Fibroblast of peridontal ligament (primary cell): ENCODE measurements around the gene SYT1.
A peak's percentile ranks its signal among the peaks of the same experiment; 100 is the strongest.

Source experiments
- DNase-seq: peaks from one replicate; pipeline ENCODE4 v3.0.0-alpha.2; 2010; ENCODE audit errors: extremely low read depth

SYT1 gene

DNA sequence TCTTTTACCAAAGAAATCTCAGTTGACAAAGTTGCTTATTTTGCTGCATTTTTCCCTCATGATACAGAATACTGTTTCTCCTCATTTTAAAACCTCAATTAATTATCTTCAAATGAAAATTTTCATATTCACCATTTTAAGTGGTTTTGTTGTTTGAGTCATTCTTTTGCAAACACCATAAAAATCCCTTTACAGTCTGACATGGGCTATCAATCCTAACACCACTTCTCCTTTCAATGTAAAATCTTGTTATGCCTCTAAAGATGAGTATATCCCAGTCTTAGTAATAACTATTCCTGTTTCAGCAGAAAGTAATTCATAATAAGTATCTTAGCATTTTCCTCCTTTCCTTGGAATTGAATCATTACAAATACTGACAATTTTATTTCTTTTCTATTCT lies 192.2 kb downstream of the SYT1 start:
- no peak for DNase-seq

DNA sequence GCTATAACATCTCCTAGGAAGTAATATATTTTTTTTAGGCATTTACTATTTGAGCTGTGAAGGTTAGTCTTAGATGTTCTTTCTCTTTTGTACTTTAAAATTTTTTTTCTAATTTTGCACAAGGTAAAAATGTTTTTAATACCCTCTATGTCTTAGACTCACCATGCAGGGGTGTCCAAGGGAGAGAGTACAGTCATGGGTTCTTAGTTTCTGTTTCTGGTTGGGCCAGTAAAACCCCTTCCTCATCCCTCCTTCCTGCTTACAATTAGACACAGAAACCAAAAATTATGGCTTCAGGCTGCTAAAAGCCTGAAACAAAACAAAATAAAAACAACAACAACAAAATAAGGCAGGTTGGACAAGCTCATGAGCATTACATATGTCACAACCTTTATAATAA lies 193.0 kb downstream of the SYT1 start:
- DNase-seq, result no peak

DNA sequence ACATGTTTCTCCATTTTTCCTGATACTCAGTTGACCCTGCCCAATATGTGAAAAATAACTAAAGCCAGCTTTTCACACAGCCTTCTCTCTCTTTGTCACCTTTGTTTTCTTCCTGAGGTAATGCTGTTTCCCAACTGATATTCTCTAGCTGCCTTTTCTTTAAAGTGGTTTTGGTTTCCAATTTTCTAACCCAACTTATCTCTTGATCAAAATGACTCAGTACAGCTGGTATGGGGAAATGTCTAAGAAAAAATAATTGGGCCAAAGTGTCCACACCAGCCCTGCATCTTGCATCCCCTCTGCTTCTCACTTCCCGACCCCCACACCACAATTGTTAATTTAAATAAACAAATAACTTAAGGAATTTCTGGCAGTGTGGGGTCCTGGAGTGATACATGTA lies 193.8 kb downstream of the SYT1 start:
- DNase-seq, result peak; percentile 7

GRCh38 chr12:79059557-79059956 lies 195.0 kb downstream of the SYT1 start:
- DNase-seq, result no peak

- DNase-seq, result peak; percentile 18
These were observed 198.7 kb downstream of the SYT1 start for GRCh38 chr12:79063258-79063657.

DNA sequence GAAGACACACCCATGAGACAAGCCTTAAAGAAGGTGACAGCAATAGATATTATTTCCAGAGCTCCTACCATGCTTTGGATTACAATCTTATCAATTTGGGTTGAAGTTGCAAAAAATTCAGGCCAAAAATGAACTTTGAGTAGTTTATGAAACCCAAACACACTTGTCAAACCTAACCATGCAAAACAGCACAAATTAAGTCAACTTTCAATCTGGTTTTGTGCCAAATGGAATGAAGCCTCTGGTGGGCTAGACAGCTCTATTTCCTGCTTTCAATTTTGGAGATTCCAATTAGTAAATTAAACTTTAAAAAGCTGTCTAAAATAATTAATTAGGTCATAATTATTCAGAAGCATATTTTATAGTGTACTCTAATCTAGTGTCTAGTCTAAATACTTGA lies 203.4 kb downstream of the SYT1 start:
- no peak for DNase-seq

DNA sequence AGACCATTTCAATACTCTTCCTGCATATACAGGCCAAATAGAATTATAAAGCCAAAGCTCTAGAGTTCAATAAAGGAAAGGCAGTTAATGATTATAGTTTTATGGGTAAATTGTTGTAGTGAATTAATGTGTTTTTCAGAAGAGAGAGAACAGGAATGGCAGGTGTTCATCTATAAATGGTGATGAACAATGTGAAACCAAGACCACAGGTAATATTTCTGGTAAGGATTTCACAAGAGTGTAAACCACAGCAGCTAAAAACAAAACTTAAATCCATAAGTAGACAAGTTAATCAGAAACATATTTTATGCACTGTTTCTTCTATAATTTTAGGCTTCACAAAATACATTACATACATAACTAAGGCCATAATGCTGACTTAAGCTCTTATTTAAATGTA lies 204.4 kb downstream of the SYT1 start:
- DNase-seq, result no peak

GRCh38 chr12:79071498-79071897 lies 206.9 kb downstream of the SYT1 start:
- no peak for DNase-seq

DNA sequence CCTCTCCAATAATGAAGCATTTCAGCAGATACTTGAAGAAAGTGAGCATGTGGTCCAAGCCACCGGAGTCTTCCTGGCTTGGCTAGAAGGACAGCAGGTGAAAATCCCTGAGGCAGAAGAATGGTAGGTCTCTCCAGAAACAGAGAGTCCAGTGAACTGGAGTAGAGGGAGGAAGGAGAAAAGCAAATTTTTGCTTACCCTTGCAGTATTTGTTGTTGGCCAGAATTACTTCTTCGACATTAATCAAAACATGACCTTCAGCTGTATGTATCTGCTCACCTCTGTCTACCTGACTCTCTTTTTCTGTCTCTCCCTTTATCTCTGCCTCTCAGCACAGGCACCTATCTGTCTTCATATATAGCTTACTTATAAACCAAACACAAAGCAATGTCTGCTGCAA lies 208.9 kb downstream of the SYT1 start:
- no peak for DNase-seq

DNA sequence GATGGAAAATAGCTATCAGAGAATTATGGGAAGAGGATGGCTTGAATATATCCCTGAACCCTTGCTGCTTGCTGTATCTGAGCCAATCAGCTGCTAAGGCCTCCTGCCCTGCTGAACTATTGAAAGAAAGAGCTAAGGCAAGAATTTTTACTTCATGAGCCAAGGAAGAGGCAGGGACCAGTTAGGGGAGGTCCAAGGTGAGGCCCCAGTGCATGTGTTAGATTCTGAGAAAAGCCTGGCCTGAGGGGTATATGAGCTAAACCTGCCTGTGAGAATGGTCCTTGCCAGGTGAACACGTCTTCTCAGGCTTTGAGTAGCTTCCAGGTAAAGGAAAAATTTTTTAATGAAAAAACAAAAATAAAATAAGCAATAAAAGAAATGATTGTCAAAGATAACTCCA lies 218.0 kb downstream of the SYT1 start:
- DNase-seq, result no peak

DNA sequence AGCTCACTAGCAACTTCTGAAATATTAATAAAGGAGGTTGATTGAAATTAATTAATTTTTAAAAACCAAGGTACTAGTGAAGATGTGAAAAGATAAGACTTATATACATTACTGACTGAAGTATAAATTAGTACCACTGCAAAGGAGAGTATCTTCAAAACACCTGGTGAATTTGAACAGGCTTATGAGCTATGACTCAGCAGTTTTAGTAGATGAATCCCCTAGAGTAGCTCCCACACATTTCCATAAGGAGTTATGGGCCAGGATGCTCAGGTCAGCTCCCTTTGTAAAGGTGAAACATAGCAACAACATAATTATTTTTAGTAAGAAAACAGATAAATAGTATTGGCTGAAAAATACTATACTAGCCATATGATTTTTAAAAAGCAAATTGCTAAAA lies 218.6 kb downstream of the SYT1 start:
- no peak for DNase-seq

- no peak for DNase-seq
These were observed 220.6 kb downstream of the SYT1 start for GRCh38 chr12:79085106-79085682.

- DNase-seq, result peak; percentile 20
These were observed 222.1 kb downstream of the SYT1 start for GRCh38 chr12:79086541-79087296.

DNA sequence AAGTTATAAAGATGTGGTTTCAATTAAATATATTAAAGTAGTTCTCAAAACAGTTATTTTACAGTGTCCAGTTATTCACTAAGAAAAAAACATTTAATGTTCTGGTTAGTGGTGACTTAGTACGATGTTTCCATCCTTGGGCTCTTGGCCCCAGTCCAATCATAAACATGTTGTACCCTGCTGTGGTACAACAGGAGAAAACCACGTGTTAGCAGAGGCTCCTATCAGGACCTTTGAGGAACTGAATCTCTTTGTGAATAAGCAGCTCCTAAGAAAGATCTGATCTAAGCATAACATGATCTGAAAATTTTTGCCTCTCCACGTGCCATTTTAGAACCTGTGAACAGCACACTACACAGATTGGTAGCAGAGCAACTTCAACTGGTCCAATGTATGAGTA lies 234.0 kb downstream of the SYT1 start:
- DNase-seq, result no peak

DNA sequence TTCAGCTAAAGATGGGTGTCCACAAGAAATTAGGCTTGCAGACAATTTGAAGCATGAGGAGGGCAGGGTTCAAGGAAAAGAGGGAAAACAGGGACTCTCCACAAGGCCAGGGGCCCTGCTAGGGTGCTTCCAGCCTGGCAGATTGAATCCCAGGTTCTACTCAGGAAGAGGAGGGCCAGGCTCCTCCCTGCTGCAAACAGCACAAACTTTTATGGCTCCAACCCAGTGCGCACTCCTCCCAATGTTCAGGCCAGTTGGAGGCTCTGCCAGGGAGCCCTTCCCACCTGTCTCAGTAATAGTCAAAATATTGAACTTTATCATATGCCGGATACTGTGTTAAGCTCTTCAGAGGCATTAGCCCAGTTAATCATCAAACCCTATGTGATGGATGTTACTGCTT lies 244.4 kb downstream of the SYT1 start:
- no peak for DNase-seq

GRCh38 chr12:79114896-79115295 lies 250.3 kb downstream of the SYT1 start:
- no peak for DNase-seq

- no peak for DNase-seq
These were observed 251.2 kb downstream of the SYT1 start for GRCh38 chr12:79115743-79116142.

DNA sequence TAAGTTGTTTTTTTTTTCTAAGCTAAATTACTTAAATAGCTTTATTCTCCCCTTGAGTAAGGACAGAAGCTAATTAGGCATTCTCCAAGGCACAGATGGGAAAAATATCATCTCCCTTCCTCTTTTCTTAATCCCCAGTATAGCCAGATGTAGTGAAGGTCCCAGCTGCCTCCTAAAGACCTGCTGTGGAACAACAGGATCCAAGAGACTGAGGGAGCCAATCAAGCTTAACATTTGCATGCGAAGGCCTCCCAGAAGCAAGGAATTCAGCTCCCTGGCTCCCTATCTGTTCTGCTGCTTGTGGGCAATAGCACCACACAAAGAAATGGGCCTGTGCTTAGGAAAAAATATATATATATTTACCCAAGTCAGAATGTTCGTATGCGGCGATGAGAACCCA lies 255.2 kb downstream of the SYT1 start:
- no peak for DNase-seq

DNA sequence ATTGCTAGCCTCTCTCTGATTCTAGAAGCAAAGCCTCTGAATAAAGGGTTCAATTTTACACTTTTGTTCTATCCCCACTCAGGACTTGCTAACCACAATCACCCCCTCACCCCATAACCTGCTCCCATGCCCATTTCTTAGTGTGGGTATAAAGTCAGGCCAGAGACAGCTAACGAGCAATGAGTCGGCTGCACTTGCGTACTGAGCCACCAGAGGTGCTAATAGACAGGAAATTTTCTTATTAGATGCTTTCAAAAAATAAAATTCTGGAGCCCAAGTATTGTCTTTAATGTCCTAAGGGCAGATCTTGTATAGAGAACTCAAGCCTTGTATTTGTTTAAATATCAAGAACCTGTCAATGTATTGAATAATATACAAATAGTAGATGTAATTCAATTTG lies 256.9 kb downstream of the SYT1 start:
- DNase-seq, result no peak

DNA sequence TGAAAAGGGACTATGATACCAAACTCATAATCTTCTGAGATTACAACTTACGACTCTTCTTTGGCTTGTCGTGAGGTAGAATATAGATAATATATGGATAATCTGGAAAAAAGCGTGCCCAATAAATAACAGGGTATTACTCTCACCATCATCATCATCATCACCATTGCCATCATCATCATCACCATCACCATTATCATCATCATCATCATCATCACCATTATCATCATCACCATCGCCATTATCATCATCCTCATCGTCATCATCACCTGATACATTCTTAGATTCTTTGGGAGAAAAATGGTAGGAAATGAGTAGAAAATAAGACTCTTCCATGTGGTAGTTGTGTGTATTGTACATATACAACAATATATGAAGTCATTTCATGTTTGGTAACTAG lies 259.8 kb downstream of the SYT1 start:
- no peak for DNase-seq

DNA sequence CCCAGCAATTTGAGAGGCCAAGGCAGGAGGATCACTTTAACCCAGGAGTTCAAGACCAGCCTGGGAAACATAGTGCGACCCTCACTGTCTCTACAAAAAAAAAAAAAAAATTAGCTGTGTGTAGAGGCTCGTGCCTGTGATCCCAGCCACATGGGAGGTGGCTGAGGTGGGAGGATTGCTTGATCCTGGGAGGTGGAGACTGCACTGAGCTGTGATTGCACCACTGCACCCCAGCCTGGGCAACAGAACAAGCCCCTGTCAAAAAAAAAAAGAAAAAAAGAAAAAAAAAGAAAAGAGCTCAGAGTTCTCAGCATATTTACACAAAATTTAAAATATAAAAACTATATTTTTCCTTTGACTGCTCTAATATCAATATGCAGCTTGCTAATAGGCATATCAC lies 260.8 kb downstream of the SYT1 start:
- no peak for DNase-seq

DNA sequence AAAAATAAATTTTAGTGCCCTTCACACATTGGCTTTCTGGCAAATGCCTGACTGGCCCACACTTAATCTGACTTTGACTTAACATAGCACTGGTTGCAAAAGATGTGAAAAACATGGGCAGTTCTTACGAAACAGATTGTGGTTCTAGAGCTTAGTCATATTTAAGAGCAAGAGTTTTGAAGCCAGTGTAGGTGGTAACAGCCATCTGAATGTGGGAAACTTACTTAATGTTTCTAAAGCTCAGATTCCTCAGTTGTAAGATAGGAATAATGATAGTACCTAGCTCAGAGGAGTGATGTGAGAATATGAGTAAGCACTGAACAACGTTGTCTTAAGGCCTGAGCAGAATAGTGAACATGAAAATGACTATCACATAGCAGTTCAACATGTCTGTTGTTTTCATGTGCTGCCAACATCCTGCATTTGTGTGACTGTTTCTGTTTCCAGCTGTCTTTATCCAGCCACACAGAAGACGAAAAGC lies 262.7 kb downstream of the SYT1 start:
- peak; percentile 95 for DNase-seq

DNA sequence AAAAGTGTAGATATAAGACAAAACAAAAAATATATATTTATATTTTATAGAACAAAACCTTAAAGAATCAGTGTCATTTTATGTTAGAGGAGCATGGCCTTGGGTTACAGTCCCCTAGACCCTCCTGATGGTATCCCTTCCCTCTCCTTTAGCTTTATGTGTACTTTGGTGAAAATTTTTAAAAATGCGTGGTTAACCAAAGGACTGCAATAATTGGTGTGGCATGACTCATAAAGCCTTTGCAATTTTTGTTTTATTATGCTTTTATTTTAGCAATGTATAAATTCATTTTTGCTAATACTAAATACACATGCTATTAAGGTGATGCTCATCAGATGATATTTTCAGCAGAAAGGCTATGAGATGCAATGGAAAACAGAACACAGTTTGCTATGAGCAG lies 264.4 kb downstream of the SYT1 start:
- peak; percentile 33 for DNase-seq

DNA sequence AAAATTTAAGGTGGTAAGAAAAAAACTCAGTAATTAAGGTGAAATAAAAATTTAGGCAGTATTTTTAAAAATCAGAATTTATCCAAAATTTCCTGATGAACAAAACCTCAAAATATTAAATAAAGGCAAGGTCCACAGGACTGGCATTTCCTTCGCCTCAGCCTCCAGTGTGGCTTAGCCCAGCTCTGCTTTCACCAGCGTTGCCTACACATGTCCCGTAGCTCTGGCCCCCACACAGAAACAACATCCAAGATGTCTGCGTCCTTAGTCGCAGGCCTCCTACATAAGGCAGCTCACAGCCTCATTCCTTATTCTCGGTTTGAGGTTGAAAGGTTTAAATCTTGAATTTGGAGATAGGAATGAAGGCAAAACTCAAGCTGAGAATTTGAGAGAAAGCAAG lies 274.3 kb downstream of the SYT1 start:
- DNase-seq, result no peak
